ENCODE results near the gene HDLBP. TPM values are rescaled to one million over a fixed set of nuclear protein-coding genes. Genes with fewer than 3 reads are reported as not detected.

Gene HDLBP
- total RNA-seq, 1 donor from 2014 or later: 805 TPM

GRCh38 chr2:241351640-241352031, 36.2 kb upstream of the HDLBP start:
- Histone ChIP-seq H3K27me3 (ENCODE audit: control insufficient read depth, insufficient read depth, low read length) (no peaks in the 10 kb centered on the region), H3K4me3 (ENCODE audit: low read depth, low read length) (no peak overlapping the region), H3K36me3 (ENCODE audit: control insufficient read depth, insufficient read depth, low read length) (peaks cover 25% of the 10 kb centered on the region)
- FAIRE-seq (no peak), DNase-seq (ENCODE audit: low read depth) (no peak)
- no peak for TF ChIP-seq CTCF (IDR thresholded peaks at IDR 0.05; ENCODE audit: insufficient read depth, low read length, severe bottlenecking)

GRCh38 chr2:241350878-241351639, 35.6 kb upstream of the HDLBP start:
- no peaks in the 10 kb centered on the region for H3K27me3 ChIP-seq (ENCODE audit: control insufficient read depth, insufficient read depth, low read length)
- FAIRE-seq (no peak), DNase-seq (ENCODE audit: low read depth) (no peak)
- no peak overlapping the region for H3K4me3 ChIP-seq (ENCODE audit: low read depth, low read length)
- no peak for TF ChIP-seq CTCF (IDR thresholded peaks at IDR 0.05; ENCODE audit: insufficient read depth, low read length, severe bottlenecking)
- H3K36me3 ChIP-seq (ENCODE audit: control insufficient read depth, insufficient read depth, low read length): peaks cover 28% of the 10 kb centered on the region

GRCh38 chr2:241350530-241350877, 35.0 kb upstream of the HDLBP start:
- H3K36me3 ChIP-seq (ENCODE audit: control insufficient read depth, insufficient read depth, low read length): peaks cover 29% of the 10 kb centered on the region
- FAIRE-seq (no peak), DNase-seq (ENCODE audit: low read depth) (no peak)
- no peak for TF ChIP-seq CTCF (IDR thresholded peaks at IDR 0.05; ENCODE audit: insufficient read depth, low read length, severe bottlenecking)
- H3K4me3 ChIP-seq (ENCODE audit: low read depth, low read length): no peak overlapping the region
- H3K27me3 ChIP-seq (ENCODE audit: control insufficient read depth, insufficient read depth, low read length): no peaks in the 10 kb centered on the region

- TF ChIP-seq CTCF (IDR thresholded peaks at IDR 0.05; ENCODE audit: insufficient read depth, low read length, severe bottlenecking): no peak
- Histone ChIP-seq H3K36me3 (ENCODE audit: control insufficient read depth, insufficient read depth, low read length) (peaks cover 29% of the 10 kb centered on the region), H3K27me3 (ENCODE audit: control insufficient read depth, insufficient read depth, low read length) (no peaks in the 10 kb centered on the region), H3K4me3 (ENCODE audit: low read depth, low read length) (no peak overlapping the region)
- FAIRE-seq (no peak), DNase-seq (ENCODE audit: low read depth) (no peak)
Observed at GRCh38 chr2:241349941-241350340, 34.5 kb upstream of the HDLBP start.

GRCh38 chr2:241344925-241345651, 29.6 kb upstream of the HDLBP start:
- DNase-seq (ENCODE audit: low read depth): no peak
- TF ChIP-seq CTCF (IDR thresholded peaks at IDR 0.05; ENCODE audit: insufficient read depth, low read length, severe bottlenecking): no peak
- Histone ChIP-seq H3K36me3 (ENCODE audit: control insufficient read depth, insufficient read depth, low read length) (peaks cover 29% of the 10 kb centered on the region), H3K27me3 (ENCODE audit: control insufficient read depth, insufficient read depth, low read length) (no peaks in the 10 kb centered on the region), H3K4me3 (ENCODE audit: low read depth, low read length) (no peak overlapping the region)
- FAIRE-seq: no peak

Data from bronchial epithelial cell (primary cell).